ENCODE measurements around the gene EMSY.

- no peak for TF ChIP-seq CTCF (IDR thresholded peaks at IDR 0.05)
- TF ChIP-seq POLR2A (IDR thresholded peaks at IDR 0.05): no peak
Measured at GRCh38 chr11:76471382-76471781, 26.6 kb downstream of the EMSY start.

Measured in thyroid gland (tissue), 4 donors.